GM13977 (cell line): ENCODE results near the gene UTY.

ENCODE experiments used
- DNase-seq: peaks from one replicate; pipeline ENCODE4 v3.0.0; 2012; ENCODE audit warnings: low spot score
- CTCF ChIP-seq: IDR thresholded peaks from 2 replicates; pipeline ENCODE4 v1.5.1; 2012; ENCODE audit warnings: mild to moderate bottlenecking, control low read depth; ENCODE audit not compliant: insufficient read depth; ENCODE audit errors: extremely low read depth, missing control alignments
- in situ Hi-C: fragments of 300-500 bp; cut with MboI; formaldehyde crosslinking; loops from one replicate; pipeline ENCODE4 v1.12.0; 2022; ENCODE audit warnings: low sequenced_read_pairs, low pct_unique_long_range_greater_than_20kb, mixed read lengths, inconsistent platforms; ENCODE audit not compliant: unreplicated experiment

UTY gene

GRCh38 chrY:13478126-13478785, 1.6 kb downstream of the UTY start:
- TF ChIP-seq CTCF: no peak
- no peak for DNase-seq
- in situ Hi-C loops: no loop called here

GRCh38 chrY:13474997-13475396, 4.8 kb downstream of the UTY start:
- TF ChIP-seq CTCF: no peak
- in situ Hi-C loops: no loop called here
- no peak for DNase-seq

GRCh38 chrY:13451572-13451971, 28.3 kb downstream of the UTY start:
- no peak for DNase-seq
- in situ Hi-C loops: no loop called here
- TF ChIP-seq CTCF: no peak

DNA sequence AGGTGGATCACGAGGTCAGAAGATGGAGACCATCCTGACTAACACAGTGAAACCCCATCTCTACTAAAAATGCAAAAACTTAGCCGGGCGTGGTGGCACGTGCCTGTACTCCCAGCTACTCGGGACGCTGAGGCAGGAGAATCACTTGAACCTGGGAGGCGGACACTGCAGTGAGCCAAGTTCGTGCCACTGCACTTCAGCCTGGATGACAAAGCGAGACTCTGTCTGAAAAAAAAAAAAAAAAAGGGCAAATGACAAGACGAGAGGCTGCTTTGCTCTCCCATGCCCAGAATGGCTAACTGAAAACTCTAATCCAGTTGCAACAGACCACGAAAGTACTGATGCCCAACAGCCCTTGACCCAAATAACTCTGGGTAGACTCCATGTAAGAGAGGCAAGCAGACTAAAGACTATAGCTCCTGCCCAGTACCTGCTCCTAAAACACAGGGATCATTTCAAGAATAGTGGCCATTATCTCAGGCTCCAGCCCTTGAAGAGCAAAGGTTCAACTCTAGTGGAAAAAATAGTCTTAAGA, 29.2 kb downstream of the UTY start:
- no peak for DNase-seq
- in situ Hi-C loops: no loop called here
- TF ChIP-seq CTCF: no peak

- in situ Hi-C loops: no loop called here
- no peak for TF ChIP-seq CTCF
- DNase-seq: no peak
Measured at GRCh38 chrY:13445566-13445965, 34.3 kb downstream of the UTY start.

- DNase-seq: no peak
- in situ Hi-C loops: no loop called here
- TF ChIP-seq CTCF: no peak
Measured at GRCh38 chrY:13443146-13443545, 36.7 kb downstream of the UTY start.

- in situ Hi-C loops: no loop called here
- no peak for DNase-seq
- no peak for TF ChIP-seq CTCF
Measured at GRCh38 chrY:13440811-13441210, 39.0 kb downstream of the UTY start.
